ENCODE results near the gene SLC6A6.

SLC6A6 gene

DNA sequence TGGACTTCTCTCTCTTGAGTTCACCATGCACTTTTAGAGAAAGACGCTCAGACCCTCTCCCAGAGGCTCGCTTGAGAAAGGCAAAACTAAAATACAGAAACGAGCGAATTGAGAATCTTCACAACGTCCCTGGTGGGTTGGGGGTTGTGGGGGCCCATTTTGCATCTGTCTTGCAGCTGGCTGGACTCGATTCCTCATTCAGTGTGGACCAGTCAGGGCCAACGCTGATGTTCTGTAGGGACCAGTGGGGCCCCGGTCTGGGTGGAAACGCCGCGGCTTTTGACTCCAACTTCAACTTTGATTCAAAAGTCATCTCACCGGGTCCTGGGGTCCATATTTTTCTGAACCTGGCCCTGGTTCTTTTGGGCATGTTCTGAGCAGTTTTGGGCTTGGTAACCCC lies 68.1 kb downstream of the SLC6A6 start:
- DNase-seq (ENCODE audit: low spot score), result no peak

DNA sequence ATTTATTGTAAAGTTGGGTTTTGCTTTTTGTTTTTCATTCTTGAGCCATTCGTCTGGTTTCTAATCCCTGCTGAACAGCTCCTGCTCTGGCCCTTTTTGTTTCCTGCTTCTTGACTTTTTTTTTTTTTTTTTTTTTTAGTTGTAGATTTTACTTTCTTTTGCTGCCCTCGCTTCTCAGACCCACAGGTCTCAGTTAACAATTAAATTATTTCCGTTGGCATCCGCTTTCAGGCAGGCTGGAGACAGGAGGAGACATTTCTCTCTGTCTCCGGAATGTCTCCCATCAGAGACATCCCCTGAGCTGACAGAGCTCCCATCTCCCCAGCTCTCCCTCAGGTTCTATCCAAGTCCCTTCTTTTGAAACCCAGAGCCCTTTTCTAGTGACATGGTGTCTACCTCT lies 68.6 kb downstream of the SLC6A6 start:
- DNase-seq (ENCODE audit: low spot score), result no peak

DNA sequence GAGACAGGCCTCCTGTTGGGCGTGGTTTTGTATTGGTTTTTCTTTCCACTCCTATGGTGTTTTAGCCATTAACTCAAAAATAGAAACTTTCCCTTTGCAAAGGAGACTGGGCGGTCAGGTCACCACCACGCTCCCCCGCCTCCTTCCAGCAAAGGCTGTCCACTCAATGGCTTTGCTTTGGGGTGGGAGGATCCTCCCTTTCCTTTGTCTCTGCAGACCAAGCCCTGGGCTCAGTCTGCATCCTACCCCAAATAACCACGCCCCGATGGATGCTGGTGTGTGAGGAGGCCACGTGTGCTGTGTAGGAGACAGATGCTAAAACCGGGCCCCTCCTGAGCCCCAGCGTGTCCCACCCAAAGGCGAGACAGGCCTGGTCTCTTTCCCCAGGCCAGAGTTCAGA lies 69.3 kb downstream of the SLC6A6 start:
- DNase-seq (ENCODE audit: low spot score), result no peak

DNA sequence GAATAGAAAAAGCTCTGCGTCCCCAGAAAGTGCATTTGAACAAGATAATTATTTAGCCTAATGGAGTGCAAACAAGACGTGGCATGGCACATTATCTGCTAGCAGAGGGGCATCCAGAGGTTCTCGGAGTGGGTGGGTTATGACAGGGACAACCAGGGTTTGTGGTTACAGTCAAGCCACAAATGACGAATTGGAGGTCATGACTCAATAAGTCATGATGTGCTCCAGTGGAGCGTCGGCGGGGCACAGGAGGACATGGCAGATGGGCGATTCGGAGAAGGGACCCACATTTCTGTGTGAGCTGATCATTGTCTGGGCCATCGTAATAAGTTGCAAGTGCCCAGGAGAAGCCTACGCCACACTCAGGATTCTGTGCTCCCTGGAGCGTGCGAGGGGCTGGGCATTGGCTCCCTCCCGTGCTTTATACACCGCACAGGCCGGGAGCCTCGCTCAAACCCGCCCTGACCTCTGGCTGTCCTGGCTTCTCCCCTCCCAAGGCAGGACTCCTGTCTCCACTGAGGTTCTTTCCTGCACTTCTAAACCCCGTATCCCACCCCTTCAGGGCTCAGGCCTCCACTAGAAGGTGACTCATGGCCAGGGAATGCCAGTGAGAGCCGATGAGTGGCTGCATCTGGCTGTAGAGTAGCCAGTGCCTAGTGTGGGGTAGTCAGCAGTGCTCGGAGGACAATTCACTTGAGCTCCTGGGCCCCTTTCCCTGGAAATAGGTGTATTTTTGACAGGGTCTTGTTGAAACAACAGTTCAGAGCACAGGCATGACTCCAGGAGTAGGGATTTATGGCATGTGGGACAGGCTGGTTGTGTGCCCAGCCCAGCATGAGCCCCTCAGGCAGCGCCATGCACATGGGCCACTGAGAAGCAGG lies 70.3 kb downstream of the SLC6A6 start:
- no peak for DNase-seq (ENCODE audit: low spot score)

DNA sequence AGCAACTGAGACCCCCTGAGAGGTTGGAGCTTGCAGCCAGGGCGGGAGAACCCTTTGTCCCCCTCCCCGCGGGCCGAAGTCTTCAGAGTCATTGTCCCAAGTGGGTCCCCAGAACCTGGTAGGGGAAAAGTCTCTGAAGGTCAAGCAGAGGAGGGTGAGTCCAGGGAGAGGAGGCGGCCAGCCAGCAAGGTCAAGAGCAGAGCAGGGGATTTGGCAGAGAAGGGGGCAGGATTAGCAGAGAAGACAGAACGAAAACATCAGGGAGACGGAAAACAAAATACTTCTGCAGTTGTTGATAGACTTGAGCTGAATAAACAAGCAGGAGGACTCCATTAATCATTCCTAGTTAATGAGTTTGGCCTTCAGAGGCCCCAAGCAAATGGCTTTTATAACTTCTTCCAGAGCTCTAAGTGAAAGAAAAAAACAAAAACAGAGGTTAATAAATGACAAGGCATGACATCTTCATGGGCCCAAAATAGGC lies 71.0 kb downstream of the SLC6A6 start:
- DNase-seq (ENCODE audit: low spot score), result no peak

DNA sequence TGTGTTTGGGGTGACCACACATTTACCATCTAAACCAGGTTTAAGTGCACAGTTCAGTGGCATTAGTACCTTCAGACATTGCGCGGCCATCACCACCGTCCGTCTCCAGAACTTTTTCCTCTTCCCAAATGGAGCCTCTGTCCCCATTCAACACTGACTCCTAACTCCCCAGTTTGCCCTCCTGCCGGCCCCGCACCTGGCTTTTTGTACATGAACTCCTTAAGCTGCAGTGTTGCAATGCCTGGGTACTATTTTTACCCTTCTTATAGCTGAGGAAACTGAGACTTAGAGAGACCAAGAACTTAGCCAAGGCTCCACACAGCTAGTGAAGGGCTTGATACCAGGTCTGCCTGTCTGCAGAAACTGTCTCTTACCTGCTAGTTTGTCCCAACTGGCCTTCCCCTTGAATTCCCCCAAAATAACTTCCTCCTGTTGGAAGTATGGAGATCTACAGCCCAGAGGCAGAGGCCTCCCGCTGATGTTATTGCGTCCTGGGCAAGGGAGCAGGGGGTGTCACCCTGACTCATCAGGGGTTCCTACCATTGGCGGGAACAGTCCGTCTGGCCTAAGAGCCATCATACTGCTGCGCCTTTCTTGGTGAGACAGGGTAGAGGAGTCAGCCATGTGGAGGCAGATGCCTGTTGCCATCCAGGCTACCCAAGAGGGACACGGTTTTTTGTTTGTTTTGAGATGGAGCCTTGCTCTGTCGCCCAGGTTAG lies 72.1 kb downstream of the SLC6A6 start:
- DNase-seq (ENCODE audit: low spot score), result no peak

DNA sequence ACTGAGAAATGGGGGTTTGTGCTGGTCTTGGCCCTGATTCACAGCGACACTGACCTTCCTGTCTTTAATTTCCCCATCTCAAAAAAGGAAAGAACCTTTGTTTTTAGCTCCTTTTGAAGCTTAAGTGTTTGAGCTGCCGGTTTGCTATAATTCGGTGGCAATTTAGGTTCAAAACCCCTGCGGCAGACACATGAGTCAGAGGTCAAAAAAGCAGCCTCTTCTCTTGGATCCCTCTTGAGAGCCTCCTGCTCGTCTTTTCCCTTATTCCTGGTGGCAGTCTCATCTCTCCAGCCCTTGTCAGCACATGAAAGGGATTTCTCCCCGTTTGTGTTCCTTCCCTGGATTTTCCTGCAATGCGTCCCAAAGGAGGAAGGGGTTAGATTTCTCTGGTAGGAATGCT lies 73.2 kb downstream of the SLC6A6 start:
- no peak for DNase-seq (ENCODE audit: low spot score)

DNA sequence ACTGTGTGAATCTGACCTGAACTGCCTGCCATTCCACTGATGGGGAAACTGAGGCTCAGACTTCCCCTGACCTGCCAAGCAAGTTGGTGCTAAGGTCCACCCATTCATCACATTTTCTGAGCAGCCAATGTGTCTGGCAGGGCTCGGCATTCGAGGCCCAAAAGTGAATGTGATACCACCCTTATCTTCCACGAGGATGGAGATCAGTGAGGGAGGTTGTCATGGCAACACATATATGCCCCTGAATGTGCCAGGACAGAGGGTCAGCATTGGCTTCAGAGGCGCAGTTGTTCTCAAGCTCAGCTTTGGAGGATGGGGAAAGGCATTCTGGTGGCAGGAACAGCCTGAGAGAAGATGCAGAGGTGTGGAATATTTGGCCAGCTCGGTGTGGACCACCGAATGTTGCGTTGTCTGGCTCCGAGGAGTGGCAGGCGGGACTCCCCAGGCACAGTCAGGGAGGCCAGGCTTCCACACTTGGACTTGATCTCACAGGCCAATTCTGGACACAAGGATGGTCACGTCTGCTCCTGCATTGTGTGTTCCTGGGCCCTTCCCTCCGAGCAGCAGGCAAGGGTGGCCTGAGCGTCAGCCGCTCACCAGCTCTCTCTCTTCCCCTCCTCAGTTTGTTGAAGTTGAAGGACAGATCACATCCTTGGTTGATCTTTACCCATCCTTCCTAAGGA lies 74.3 kb downstream of the SLC6A6 start:
- DNase-seq (ENCODE audit: low spot score), result no peak

DNA sequence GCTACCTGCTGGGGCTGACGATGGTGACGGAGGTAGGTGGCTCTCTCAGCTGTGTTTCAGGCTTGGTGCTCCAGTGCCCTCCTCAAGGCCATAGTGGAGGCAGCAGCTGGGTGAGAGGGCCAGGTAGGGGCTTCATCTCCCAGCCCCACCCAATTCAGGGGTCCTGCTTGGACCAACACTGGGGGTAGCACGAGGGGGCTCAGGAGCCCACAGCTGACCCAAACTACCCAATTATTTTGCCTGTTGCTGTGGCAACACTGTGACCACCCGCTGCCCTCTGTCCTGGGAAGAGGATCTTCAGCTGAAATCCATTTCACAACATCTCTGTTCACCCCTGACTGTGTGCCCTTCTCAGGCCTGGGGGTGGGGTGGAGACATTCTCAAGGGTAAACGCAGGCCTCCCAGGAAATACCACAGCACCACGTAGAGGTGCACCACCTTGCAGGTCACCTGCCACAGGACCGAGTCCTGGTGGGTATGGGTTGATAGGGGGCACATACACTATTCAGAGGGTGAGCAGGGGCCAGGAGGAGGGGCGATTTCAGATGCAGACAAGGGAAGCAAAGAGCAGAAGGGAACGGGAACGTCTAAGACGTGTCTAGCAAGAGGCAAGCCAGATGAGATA lies 75.0 kb downstream of the SLC6A6 start:
- no peak for DNase-seq (ENCODE audit: low spot score)

DNA sequence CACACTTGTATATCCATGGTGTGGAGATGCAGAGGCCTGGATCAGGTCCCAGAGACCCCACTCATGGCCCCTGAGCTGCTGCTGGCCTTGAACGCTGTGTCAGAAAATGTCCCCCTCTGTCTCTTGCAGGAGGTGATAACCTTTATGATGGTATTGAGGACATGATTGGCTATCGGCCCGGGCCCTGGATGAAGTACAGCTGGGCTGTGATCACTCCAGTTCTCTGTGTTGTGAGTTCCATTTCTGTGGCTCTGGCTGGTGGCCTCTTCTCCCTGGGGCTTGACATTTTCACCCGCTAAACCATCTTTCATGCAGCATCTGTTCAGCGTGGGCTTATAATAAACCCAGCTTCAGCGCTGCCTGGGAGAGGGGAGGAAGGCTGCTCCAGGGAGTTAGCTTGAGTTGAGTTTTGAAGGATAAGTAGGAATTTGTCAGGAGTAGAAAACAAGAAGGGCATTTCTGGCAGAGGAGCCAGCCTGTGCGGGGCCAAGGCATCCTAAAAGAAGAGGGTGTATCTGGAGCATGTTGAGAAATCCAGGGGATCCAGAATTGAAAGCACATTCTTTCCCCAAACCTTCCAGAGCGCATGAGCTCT lies 76.6 kb downstream of the SLC6A6 start:
- DNase-seq (ENCODE audit: low spot score), result no peak

DNA sequence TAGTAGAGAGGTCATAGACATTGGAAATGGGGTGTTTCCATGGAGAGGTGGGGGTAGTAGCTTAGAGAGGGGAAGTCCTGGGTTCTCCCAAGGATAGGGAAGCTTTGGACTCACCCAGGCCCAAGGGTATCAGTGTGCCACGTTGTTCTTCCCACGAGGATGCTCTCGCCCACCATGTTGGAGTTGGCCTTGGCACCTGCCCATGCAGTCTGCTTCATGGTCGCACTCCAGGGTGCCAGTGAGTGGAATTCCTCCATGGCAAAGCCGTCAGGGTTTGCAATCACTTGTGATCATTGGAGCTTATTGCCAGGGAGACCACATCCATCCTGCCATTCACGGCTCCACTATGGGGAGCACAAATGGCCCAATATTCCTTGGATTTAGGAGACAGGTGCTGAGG lies 77.2 kb downstream of the SLC6A6 start:
- no peak for DNase-seq (ENCODE audit: low spot score)

DNA sequence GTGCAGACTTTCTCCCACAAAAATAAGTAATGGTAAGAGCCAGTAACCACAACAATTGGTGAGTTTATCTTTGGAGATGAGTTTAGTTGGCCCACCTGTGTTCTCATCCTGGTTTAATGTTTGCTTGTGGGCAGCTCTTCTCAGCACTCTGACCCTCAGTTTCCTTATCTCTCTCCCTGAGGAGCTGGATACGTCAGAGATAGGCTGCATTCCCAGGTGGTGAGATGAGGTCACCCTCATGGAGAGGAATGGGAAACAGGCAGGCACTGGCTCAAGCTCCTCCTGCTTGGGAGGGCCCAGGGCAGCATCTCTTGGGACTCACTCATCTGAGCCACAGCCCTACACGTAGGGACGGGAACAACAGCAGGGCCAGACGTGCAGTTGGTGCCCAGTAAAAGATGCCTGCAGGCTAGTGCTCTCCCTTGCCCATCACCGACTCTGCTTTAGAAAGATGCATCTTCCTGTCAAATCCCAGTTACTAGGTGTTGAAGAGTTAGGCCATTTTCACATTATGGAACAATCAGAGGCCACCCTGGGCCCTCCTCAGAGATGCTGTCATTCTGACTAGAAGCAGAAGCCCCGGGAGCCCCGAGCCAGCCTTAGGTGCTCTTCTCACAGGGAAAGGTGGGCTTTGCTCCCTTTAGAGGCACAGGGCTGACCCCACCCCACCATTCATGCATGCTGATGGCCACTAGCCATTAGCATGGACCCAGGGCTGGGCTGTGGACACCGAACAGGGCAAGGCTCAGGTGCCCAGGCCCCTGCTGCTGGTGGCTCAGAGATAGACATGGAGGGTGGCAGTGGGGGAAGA lies 78.0 kb downstream of the SLC6A6 start:
- DNase-seq (ENCODE audit: low spot score), result no peak

DNA sequence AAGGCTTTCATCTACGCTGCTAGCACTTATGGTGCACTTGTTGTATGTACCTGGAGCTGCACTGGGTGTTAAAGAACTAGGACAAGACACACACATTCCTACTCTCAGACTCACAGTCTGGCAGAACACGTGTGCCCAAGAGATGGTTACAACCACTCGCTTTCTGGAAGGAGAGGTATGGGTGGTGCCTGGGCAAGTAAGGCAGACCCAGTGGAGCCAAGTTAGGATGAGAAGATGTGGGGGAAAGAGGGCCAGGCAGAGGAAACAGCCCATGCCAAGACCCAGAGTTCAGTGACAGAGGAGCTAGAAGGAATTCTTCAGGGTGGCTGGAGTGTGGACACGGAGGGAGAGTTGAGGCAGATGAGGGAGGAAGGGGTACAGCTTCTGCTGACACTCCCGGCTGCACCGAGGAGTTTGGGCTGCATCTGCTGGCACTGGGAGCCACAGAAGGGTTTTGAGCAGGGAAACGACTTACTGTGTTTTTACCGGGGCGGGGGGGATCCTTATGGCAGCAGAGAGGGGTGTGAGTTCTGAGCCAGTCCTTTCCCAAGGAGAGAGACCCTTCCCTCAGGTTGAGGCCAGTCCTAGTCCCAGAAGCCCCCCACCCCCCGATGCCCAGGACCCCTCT lies 78.7 kb downstream of the SLC6A6 start:
- DNase-seq (ENCODE audit: low spot score), result no peak

DNA sequence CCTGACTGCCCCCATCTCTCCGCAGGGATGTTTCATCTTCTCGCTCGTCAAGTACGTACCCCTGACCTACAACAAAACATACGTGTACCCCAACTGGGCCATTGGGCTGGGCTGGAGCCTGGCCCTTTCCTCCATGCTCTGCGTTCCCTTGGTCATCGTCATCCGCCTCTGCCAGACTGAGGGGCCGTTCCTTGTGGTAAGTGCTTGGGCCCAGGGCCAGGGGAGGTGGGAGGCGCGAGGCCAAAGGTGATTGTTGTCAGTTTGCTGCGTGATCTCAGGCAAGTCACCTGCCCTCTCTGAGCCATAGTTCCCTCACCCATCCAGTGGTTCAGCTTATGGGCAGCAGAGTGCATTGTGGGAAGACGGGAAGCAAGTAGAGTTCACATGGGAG lies 79.2 kb downstream of the SLC6A6 start:
- no peak for DNase-seq (ENCODE audit: low spot score)

DNA sequence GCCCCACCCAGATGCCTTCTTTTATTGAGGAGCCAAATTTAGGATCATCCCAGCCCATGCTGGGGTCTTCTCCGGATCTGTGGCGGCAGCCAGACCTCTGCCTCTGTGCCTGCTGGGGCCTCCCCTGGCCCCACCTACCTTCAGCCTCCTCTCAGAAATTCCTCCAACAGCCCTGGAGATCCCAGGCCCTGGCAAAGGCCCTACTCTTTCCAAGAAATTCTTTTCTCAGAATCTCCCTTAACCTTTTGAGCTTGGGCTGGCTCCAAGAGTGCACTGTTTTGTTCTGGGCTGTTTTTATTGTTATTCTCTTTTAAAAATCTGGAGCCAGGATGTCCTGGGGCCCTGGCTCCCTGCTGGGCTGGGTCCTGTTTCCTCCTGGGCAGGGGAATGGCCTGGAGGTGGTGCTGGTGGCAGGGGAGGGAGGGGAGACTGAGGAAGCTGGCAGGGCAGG lies 79.9 kb downstream of the SLC6A6 start:
- DNase-seq (ENCODE audit: low spot score), result no peak

DNA sequence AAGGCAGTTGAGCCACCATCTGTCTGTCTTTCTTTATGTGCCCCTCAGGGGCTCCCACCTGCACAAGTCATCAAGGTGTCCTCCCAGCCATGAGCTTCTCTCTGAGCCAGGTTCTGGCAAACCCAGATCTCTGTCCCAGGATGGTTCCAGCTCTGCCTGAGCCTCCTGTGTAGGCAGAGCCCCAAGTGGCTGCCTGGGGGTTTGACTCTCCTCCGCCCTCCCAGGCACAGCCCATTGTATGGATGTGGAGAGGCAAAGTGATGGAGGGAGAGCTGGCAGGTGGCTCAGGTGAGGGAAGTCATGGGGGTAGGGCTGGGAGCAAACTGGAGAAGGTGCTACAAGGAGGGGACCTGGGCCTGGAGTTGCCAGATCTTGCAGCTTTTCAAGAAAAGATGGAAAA lies 80.9 kb downstream of the SLC6A6 start:
- no peak for DNase-seq (ENCODE audit: low spot score)

DNA sequence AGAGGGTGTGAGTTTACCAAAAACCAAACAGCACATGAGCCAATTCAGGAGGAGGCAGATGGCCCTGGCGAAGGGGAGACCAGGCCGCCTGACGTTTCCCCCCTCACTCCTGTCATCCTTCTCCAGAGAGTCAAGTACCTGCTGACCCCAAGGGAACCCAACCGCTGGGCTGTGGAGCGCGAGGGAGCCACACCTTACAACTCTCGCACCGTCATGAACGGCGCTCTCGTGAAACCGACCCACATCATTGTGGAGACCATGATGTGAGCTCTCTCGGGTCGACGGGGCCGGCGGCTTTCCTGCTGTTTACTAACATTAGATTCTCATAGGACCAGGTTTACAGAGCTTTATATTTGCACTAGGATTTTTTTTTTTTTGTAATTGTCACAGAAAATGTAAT lies 82.3 kb downstream of the SLC6A6 start:
- DNase-seq (ENCODE audit: low spot score), result no peak

DNA sequence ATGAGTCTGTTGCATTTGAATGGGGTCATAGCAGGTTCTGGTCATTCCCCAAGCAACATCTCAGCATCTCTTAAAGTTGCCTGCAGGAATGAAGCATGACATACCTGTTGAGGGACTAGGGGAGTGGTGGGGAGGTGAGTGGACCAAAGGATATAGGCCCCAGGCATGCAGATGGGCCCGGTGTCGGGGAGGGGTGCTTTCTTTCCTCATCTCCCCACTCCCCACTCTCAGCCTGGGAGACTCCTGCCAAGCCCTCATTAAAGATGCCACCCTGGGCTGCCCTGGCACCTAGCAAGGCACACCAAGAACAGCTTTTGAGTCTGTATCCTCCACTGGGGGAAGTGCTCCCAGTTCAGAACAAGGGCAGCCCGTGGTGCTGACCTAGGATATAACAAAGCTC lies 83.6 kb downstream of the SLC6A6 start:
- DNase-seq (ENCODE audit: low spot score), result no peak

DNA sequence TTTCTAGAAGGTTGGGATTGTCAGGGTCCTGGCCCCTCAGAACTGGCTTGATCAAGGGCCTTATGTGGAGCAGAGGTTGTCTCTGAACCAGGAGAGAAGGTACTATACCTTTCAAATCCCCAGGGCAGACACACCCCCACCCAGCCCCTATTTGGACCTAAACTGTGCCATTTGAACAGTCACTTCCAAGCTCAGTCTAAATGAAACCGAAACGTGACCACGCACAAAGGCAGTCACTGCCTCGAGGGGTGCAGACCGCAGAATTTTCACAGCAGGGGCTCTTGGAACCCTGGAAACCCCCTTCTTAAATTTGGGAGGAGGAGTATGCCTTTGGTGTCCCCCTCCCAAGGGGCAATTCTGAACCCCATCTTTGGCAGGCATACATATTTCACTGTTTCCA lies 84.1 kb downstream of the SLC6A6 start:
- DNase-seq (ENCODE audit: low spot score), result no peak

DNA sequence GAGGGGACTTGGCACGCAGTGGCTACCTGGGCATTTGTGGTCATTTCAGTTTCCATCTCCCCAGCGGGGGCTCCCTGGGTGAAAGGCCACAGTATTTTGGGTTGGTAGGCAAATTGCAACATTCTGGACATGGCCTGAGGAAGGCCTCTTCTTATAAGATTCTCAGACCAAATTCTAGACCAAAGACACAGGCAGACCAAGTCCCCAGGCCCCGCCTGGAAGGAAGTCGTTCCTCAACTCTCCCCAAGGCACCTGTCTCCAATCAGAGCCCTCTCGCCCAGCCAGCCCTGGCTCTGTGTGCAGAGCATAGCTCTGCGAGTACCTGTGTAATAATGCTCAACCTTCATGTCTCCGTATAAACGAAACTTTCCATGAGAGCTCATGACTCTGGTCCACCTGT lies 84.7 kb downstream of the SLC6A6 start:
- no peak for DNase-seq (ENCODE audit: low spot score)

DNA sequence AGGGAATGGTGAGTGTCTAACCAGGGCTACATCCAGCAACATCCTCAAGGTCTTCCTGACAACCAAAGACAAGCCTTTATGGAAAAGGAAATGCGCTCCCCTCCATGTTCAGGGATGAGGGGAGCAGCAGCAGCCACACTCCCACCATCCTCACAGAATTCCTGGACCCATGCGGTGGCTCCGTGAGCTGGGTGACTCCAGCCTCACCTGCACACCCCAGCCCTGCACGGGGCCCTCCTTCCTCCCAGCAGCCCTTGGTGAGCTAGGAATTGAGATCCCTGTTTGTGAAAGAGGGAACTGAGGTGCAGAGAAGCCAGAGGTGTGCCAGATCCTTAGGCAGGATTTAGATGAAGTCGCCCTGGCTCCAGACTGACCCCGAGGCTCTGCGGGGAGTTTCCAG lies 85.4 kb downstream of the SLC6A6 start:
- DNase-seq (ENCODE audit: low spot score), result no peak

Measured in HuH-7.5 (cell line).